ENCODE results near the gene CLCN2.

The CLCN2 gene

GRCh38 chr3:184296616-184297015 is 64.8 kb downstream of the CLCN2 start:
- no peak for DNase-seq (ENCODE audit: low read depth, low spot score)

Data from brain pericyte (primary cell).